Esophagus squamous epithelium (tissue), 5 donors: Measurements from ENCODE around the gene CDKN2AIP. TPM values are rescaled to one million over a fixed set of nuclear protein-coding genes. Genes with fewer than 3 reads are reported as not detected.

Experiments used
- DNase-seq: peaks from one replicate; lab custom pipeline; 2025; lab: John Stamatoyannopoulos, UW
- H3K27ac ChIP-seq, 4 donors: fragments of 200-600 bp; sonication (generic); one replicate each; pipeline ENCODE4 v1.5.1; 2016 to 2019; ENCODE audit warnings: mild to moderate bottlenecking in 1 of 4
- H3K27me3 ChIP-seq, 4 donors: fragments of 200-600 bp; sonication (generic); 1 replicate in 3 of 4; 2 replicates in 1 of 4; pipeline versions ENCODE4 v1.5.1 to v1.6.0; 2017 to 2021; ENCODE audit warnings: antibody characterized with exemption in 1 of 4
- H3K36me3 ChIP-seq, 3 donors: fragments of 200-600 bp; sonication (generic); one replicate each; pipeline ENCODE4 v1.5.1; 2016 to 2019
- H3K4me1 ChIP-seq, 3 donors: fragments of 200-600 bp; sonication (generic); one replicate each; pipeline ENCODE4 v1.5.1; 2017 to 2019
- H3K4me3 ChIP-seq, 4 donors: fragments of 200-600 bp; sonication (generic); 1 replicate in 3 of 4; 2 replicates in 1 of 4; pipeline ENCODE4 v1.5.1; 2016 to 2019; ENCODE audit warnings: mild to moderate bottlenecking in 2 of 4, moderate library complexity in 1 of 4
- H3K9me3 ChIP-seq, 3 donors: fragments of 200-600 bp; sonication (generic); one replicate each; pipeline ENCODE4 v1.5.1; 2016 to 2019
- CTCF ChIP-seq, 6 experiments: fragments of 450-650 bp in 4 of 6; fragments of 200-600 bp in 2 of 6; sonication (generic) in 2 of 6; IDR thresholded peaks; one replicate each; pipeline ENCODE4 v1.5.1; 2016 to 2019; ENCODE audit warnings: antibody characterized with exemption in 6 of 6, mild to moderate bottlenecking in 4 of 6, moderate library complexity in 4 of 6
- POLR2A ChIP-seq, 4 donors: fragments of 450-650 bp; IDR thresholded peaks; one replicate each; pipeline ENCODE4 v1.6.1; 2017; ENCODE audit warnings: antibody characterized with exemption in 4 of 4, mild to moderate bottlenecking in 4 of 4, moderate library complexity in 3 of 4
- WGBS, 2 donors: methylation state at CpG; one replicate each; pipeline ENCODE4 v1.1.5; 2018; 5-methylcytosine and 5-hydroxymethylcytosine counted together
- intact Hi-C: fragments of 100-400 bp; cut with DNase I; formaldehyde crosslinking; loops from one replicate; pipeline ENCODE4 v1.15.0; 2022
- total RNA-seq, 4 donors: library from RNA; depleted of rRNA; stranded (reverse); fragments of >200 nt; gene quantifications; one replicate each; pipeline ENCODE4 v1.1.0, GENCODE V29; 2016
- donor health status: DM: yes; HTN: yes; CAD: no.

The CDKN2AIP gene
- total RNA-seq, 4 donors from 2014 or later = 20.3 to 33.5 (median 27.2) TPM

- Histone ChIP-seq H3K4me1 (peaks cover 0 to 21% (median 8%) of the 10 kb centered on the region in 3 donors), H3K27ac (no peak overlapping the region), H3K27me3 (no peaks in the 10 kb centered on the region), H3K36me3 (no peaks in the 10 kb centered on the region), H3K4me3 (no peak overlapping the region), H3K9me3 (no peaks in the 10 kb centered on the region)
- intact Hi-C loops = no loop called here
- WGBS, 2 donors = 66 to 82% methylated on average over 4 of the region's 4 CpGs
- DNase-seq = no peak
- TF ChIP-seq POLR2A (IDR thresholded peaks at IDR 0.05) = no peak
- no peak for TF ChIP-seq CTCF (IDR thresholded peaks at IDR 0.05)
Measured at GRCh38 chr4:183401473-183401872, 43.0 kb upstream of the CDKN2AIP start.

- intact Hi-C loops = no loop called here
- 69 to 85% methylated on average over 4 of the region's 4 CpGs for WGBS, 2 donors
- Histone ChIP-seq H3K9me3 (no peaks in the 10 kb centered on the region), H3K27me3 (no peaks in the 10 kb centered on the region), H3K36me3 (no peaks in the 10 kb centered on the region), H3K27ac (no peak overlapping the region), H3K4me3 (no peak overlapping the region), H3K4me1 (peaks cover 0 to 30% (median 14%) of the 10 kb centered on the region in 3 donors)
- no peak for DNase-seq
- TF ChIP-seq POLR2A (IDR thresholded peaks at IDR 0.05) (no peak), CTCF (IDR thresholded peaks at IDR 0.05) (no peak)
Measured at GRCh38 chr4:183402771-183403170, 41.7 kb upstream of the CDKN2AIP start.

GRCh38 chr4:183403486-183403885 lies 41.0 kb upstream of the CDKN2AIP start:
- Histone ChIP-seq H3K27me3 (no peaks in the 10 kb centered on the region), H3K4me1 (peaks cover 0 to 23% (median 7%) of the 10 kb centered on the region in 3 donors), H3K36me3 (no peaks in the 10 kb centered on the region), H3K9me3 (no peaks in the 10 kb centered on the region), H3K27ac (no peak overlapping the region), H3K4me3 (no peak overlapping the region)
- intact Hi-C loops = no loop called here
- no peak for DNase-seq
- TF ChIP-seq POLR2A (IDR thresholded peaks at IDR 0.05) (no peak), CTCF (IDR thresholded peaks at IDR 0.05) (no peak)
- WGBS, 2 donors = 78 to 79% methylated on average over 8 to 9 of the region's 9 CpGs

- H3K27me3 ChIP-seq = no peaks in the 10 kb centered on the region
- no peak for DNase-seq
- intact Hi-C loops = no loop called here
- H3K36me3 ChIP-seq = no peaks in the 10 kb centered on the region
- no peaks in the 10 kb centered on the region for H3K9me3 ChIP-seq
- no peak overlapping the region for H3K4me3 ChIP-seq
- peaks cover 0 to 18% (median 7%) of the 10 kb centered on the region in 3 donors for H3K4me1 ChIP-seq
- 83 to 100% methylated on average over 1 to 3 of the region's 4 CpGs for WGBS, 2 donors
- TF ChIP-seq CTCF (IDR thresholded peaks at IDR 0.05) (no peak), POLR2A (IDR thresholded peaks at IDR 0.05) (no peak)
- no peak overlapping the region for H3K27ac ChIP-seq
Measured at GRCh38 chr4:183403961-183404360, 40.5 kb upstream of the CDKN2AIP start.

- Histone ChIP-seq H3K36me3 (no peaks in the 10 kb centered on the region), H3K27ac (no peak overlapping the region), H3K4me1 (peaks cover 0 to 11% (median 7%) of the 10 kb centered on the region in 3 donors), H3K4me3 (no peak overlapping the region), H3K9me3 (no peaks in the 10 kb centered on the region), H3K27me3 (no peaks in the 10 kb centered on the region)
- DNase-seq = no peak
- no peak for TF ChIP-seq CTCF (IDR thresholded peaks at IDR 0.05)
- no peak for TF ChIP-seq POLR2A (IDR thresholded peaks at IDR 0.05)
- WGBS, 2 donors = 76 to 80% methylated on average over 9 to 11 of the region's 11 CpGs
- intact Hi-C loops = no loop called here
Measured at GRCh38 chr4:183405303-183405702, 39.1 kb upstream of the CDKN2AIP start.
